Mesenchymal stem cell (in vitro differentiated cells and primary cell): ENCODE results near the gene SLC7A14.

Source experiments
- DNase-seq: peaks from one replicate; pipeline ENCODE4 v3.0.0-alpha.2; 2013
- H2AFZ ChIP-seq: one replicate; pipeline ENCODE4 v1.6.1; 2013; ENCODE audit warnings: low read depth, mild to moderate bottlenecking, control low read depth, inconsistent platforms, low read length, moderate library complexity
- H2AK5ac ChIP-seq: 2 replicates; pipeline ENCODE4 v1.6.1; 2013; ENCODE audit warnings: low read length, moderate library complexity, mild to moderate bottlenecking, inconsistent platforms; ENCODE audit not compliant: severe bottlenecking
- H2BK120ac ChIP-seq: one replicate; pipeline ENCODE4 v1.6.1; 2013; ENCODE audit warnings: low read depth, mild to moderate bottlenecking, inconsistent platforms, low read length, moderate library complexity
- H2BK12ac ChIP-seq, 2 experiments: one replicate each; pipeline ENCODE4 v1.6.1; 2013; ENCODE audit warnings: inconsistent platforms in 2 of 2, low read length in 2 of 2, mild to moderate bottlenecking in 2 of 2, moderate library complexity in 2 of 2, control low read depth in 1 of 2
- H2BK15ac ChIP-seq: one replicate; pipeline ENCODE4 v1.6.1; 2013; ENCODE audit warnings: mild to moderate bottlenecking, low read depth, inconsistent platforms; ENCODE audit not compliant: poor library complexity, severe bottlenecking
- H2BK5ac ChIP-seq: 2 replicates; pipeline ENCODE4 v1.6.1; 2013; ENCODE audit warnings: low read depth, mild to moderate bottlenecking, low read length, control low read depth, inconsistent platforms; ENCODE audit not compliant: poor library complexity, severe bottlenecking
- H3K14ac ChIP-seq, 2 experiments: one replicate each; pipeline ENCODE4 v1.6.1; 2013; ENCODE audit warnings: inconsistent platforms in 2 of 2, low read length in 2 of 2, control low read depth in 1 of 2, mild to moderate bottlenecking in 1 of 2, moderate library complexity in 1 of 2
- H3K18ac ChIP-seq, 2 experiments: one replicate each; pipeline ENCODE4 v1.6.1; 2013; ENCODE audit warnings: inconsistent platforms in 2 of 2, low read length in 2 of 2, control low read depth in 1 of 2, low read depth in 1 of 2, mild to moderate bottlenecking in 1 of 2
- H3K23ac ChIP-seq, 2 experiments: one replicate each; pipeline ENCODE4 v1.6.1; 2013; ENCODE audit warnings: inconsistent platforms in 2 of 2, low read length in 2 of 2, mild to moderate bottlenecking in 2 of 2, moderate library complexity in 2 of 2, control low read depth in 1 of 2
- H3K27ac ChIP-seq: 2 replicates; pipeline ENCODE4 v1.5.1; 2013; ENCODE audit warnings: mild to moderate bottlenecking, moderate library complexity, low read length, control low read depth, inconsistent platforms; ENCODE audit not compliant: poor library complexity, severe bottlenecking
- H3K27me3 ChIP-seq, 2 experiments: 2 replicates each; pipeline versions ENCODE4 v1.6.1 to v1.7.0; 2013; ENCODE audit warnings: low read length in 2 of 2, mild to moderate bottlenecking in 2 of 2, moderate library complexity in 2 of 2, control low read depth in 1 of 2, inconsistent platforms in 1 of 2; ENCODE audit not compliant: control insufficient read depth in 1 of 2, insufficient read depth in 1 of 2
- H3K36me3 ChIP-seq, 2 experiments: 2 replicates each; pipeline versions ENCODE4 v1.6.1 to v1.7.0; 2013; ENCODE audit warnings: low read length in 2 of 2, control low read depth in 1 of 2, inconsistent platforms in 1 of 2, low read depth in 1 of 2, mild to moderate bottlenecking in 1 of 2; ENCODE audit not compliant: insufficient read depth in 2 of 2, control insufficient read depth in 1 of 2
- H3K4ac ChIP-seq, 2 experiments: one replicate each; pipeline ENCODE4 v1.6.1; 2013; ENCODE audit warnings: inconsistent platforms in 2 of 2, low read length in 2 of 2, mild to moderate bottlenecking in 2 of 2, moderate library complexity in 2 of 2, control low read depth in 1 of 2, low read depth in 1 of 2
- H3K4me1 ChIP-seq: 2 replicates; pipeline ENCODE4 v1.6.1; 2013; ENCODE audit warnings: low read depth, low read length, control low read depth; ENCODE audit not compliant: control insufficient read depth, insufficient read depth
- H3K4me2 ChIP-seq: 2 replicates; pipeline ENCODE4 v1.6.1; 2013; ENCODE audit warnings: low read length, mild to moderate bottlenecking, inconsistent platforms; ENCODE audit not compliant: poor library complexity, severe bottlenecking
- H3K4me3 ChIP-seq, 2 experiments: 2 replicates each; pipeline versions ENCODE4 v1.5.1 to v1.7.0; 2013; ENCODE audit warnings: low read length in 2 of 2, mild to moderate bottlenecking in 2 of 2, control low read depth in 1 of 2, low read depth in 1 of 2; ENCODE audit not compliant: insufficient read depth in 1 of 2
- H3K79me1 ChIP-seq: replicated peaks from 2 replicates; pipeline ENCODE4 v1.6.1; 2013; ENCODE audit warnings: mild to moderate bottlenecking, control low read depth, low read length, inconsistent platforms; ENCODE audit not compliant: poor library complexity, severe bottlenecking
- H3K9ac ChIP-seq: 2 replicates; pipeline ENCODE4 v1.7.0; 2013; ENCODE audit warnings: mild to moderate bottlenecking, low read length, moderate library complexity
- H3K9me3 ChIP-seq: 2 replicates; pipeline ENCODE4 v1.7.0; 2013; ENCODE audit warnings: mild to moderate bottlenecking, low read length; ENCODE audit not compliant: control insufficient read depth
- H4K8ac ChIP-seq: one replicate; pipeline ENCODE4 v1.6.1; 2013; ENCODE audit warnings: inconsistent platforms, mild to moderate bottlenecking, low read length, moderate library complexity
- H4K91ac ChIP-seq: one replicate; pipeline ENCODE4 v1.6.1; 2013; ENCODE audit warnings: mild to moderate bottlenecking, low read length, inconsistent platforms
- WGBS: methylation state at CpG from one replicate; pipeline ENCODE4 v1.1.7; 2013; ENCODE audit warnings: mixed read lengths; 5-methylcytosine and 5-hydroxymethylcytosine counted together

Gene SLC7A14

DNA sequence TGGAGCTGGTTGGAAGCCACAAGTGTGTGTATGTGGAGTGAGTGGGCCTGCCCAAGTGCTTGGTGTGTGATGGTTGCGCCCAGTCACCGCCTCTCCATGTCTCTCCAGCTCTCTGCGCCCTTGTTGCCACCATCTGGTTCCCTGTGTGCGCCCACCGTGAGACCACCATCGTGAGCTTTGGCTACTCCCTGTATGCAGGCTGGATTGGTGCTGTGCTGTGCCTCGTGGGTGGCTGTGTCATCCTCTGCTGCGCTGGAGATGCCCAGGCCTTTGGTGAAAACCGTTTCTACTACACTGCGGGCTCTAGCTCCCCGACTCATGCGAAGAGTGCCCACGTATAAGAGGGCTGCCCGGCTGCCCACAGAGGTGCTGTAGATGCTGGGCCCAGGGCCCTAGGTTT, 153.5 kb downstream of the SLC7A14 start:
- no peak overlapping the region for H2BK120ac ChIP-seq
- no peak overlapping the region for H3K4me3 ChIP-seq
- no peak overlapping the region for H4K8ac ChIP-seq
- no peak overlapping the region for H2AK5ac ChIP-seq
- H3K27me3 ChIP-seq = no peaks in the 10 kb centered on the region
- H3K27ac ChIP-seq = no peak overlapping the region
- no peak overlapping the region for H2AFZ ChIP-seq
- H3K79me1 ChIP-seq = no peaks in the 10 kb centered on the region
- H3K23ac ChIP-seq = peak overlapping the region in 1 of 2 experiments; percentile 46
- no peaks in the 10 kb centered on the region for H3K9me3 ChIP-seq
- no peak overlapping the region for H2BK12ac ChIP-seq
- no peak overlapping the region for H4K91ac ChIP-seq
- H3K4ac ChIP-seq = no peak overlapping the region
- no peak for DNase-seq
- H3K36me3 ChIP-seq = peaks cover 5 to 99% of the 10 kb centered on the region in 2 experiments
- no peak overlapping the region for H3K18ac ChIP-seq
- WGBS = 97% methylated on average over 14 of the region's 14 CpGs
- H2BK15ac ChIP-seq = no peak overlapping the region
- no peak overlapping the region for H3K4me2 ChIP-seq
- H3K14ac ChIP-seq = no peak overlapping the region
- no peaks in the 10 kb centered on the region for H3K4me1 ChIP-seq
- no peak overlapping the region for H2BK5ac ChIP-seq
- H3K9ac ChIP-seq = no peak overlapping the region

DNA sequence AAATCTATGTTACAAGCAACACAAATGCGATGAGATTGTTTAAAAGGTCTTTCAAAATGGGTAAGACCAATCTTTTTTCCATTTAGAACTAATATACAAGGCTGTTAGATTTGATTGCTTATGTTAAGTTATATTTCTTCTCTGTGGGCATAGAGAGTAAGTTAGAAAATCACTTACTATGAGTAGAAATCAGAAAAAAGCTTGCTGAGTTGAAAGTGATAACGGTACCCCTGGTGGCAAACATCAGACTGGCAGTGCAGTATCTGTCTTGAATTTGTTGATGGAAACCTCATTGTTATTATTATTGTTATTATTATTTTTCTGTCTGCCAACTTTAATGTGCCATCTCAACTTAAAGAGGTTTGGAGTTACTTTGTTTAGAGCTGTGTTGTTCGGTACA, 154.8 kb downstream of the SLC7A14 start:
- H2AK5ac ChIP-seq = no peak overlapping the region
- no peak overlapping the region for H2BK12ac ChIP-seq
- WGBS = 29% methylated on average over 1 of the region's 3 CpGs
- H3K18ac ChIP-seq = no peak overlapping the region
- no peak overlapping the region for H3K4me2 ChIP-seq
- no peak overlapping the region for H2BK5ac ChIP-seq
- H3K14ac ChIP-seq = no peak overlapping the region
- no peaks in the 10 kb centered on the region for H3K27me3 ChIP-seq
- H3K36me3 ChIP-seq = peaks cover 5 to 99% of the 10 kb centered on the region in 2 experiments
- no peaks in the 10 kb centered on the region for H3K4me1 ChIP-seq
- no peak overlapping the region for H4K8ac ChIP-seq
- H2BK120ac ChIP-seq = no peak overlapping the region
- no peak overlapping the region for H3K27ac ChIP-seq
- H2AFZ ChIP-seq = no peak overlapping the region
- H3K23ac ChIP-seq = no peak overlapping the region
- H3K9me3 ChIP-seq = no peaks in the 10 kb centered on the region
- no peaks in the 10 kb centered on the region for H3K79me1 ChIP-seq
- H2BK15ac ChIP-seq = no peak overlapping the region
- H3K4me3 ChIP-seq = peak overlapping the region in 1 of 2 experiments; percentile 24
- DNase-seq = no peak
- H3K4ac ChIP-seq = no peak overlapping the region
- H4K91ac ChIP-seq = no peak overlapping the region
- H3K9ac ChIP-seq = no peak overlapping the region

- H3K4me1 ChIP-seq = no peaks in the 10 kb centered on the region
- no peak overlapping the region for H2AK5ac ChIP-seq
- no CpG with 5 or more reads among the region's 1 CpG for WGBS
- H3K36me3 ChIP-seq = peaks cover 5 to 99% of the 10 kb centered on the region in 2 experiments
- H3K27me3 ChIP-seq = no peaks in the 10 kb centered on the region
- no peak overlapping the region for H3K4ac ChIP-seq
- DNase-seq = peak; percentile 29
- no peak overlapping the region for H2BK5ac ChIP-seq
- no peaks in the 10 kb centered on the region for H3K9me3 ChIP-seq
- no peak overlapping the region for H3K27ac ChIP-seq
- no peak overlapping the region for H3K4me2 ChIP-seq
- H4K91ac ChIP-seq = no peak overlapping the region
- no peaks in the 10 kb centered on the region for H3K79me1 ChIP-seq
- no peak overlapping the region for H2BK15ac ChIP-seq
- H3K23ac ChIP-seq = no peak overlapping the region
- H3K18ac ChIP-seq = no peak overlapping the region
- H3K14ac ChIP-seq = no peak overlapping the region
- no peak overlapping the region for H2BK12ac ChIP-seq
- H3K9ac ChIP-seq = peak overlapping the region; percentile 42
- H4K8ac ChIP-seq = no peak overlapping the region
- no peak overlapping the region for H2BK120ac ChIP-seq
- no peak overlapping the region for H2AFZ ChIP-seq
- peak overlapping the region in 1 of 2 experiments; percentile 59 for H3K4me3 ChIP-seq
Observed at GRCh38 chr3:170429050-170429449, 156.8 kb downstream of the SLC7A14 start.

- no peak overlapping the region for H3K23ac ChIP-seq
- no peaks in the 10 kb centered on the region for H3K9me3 ChIP-seq
- H2BK12ac ChIP-seq = no peak overlapping the region
- H4K91ac ChIP-seq = no peak overlapping the region
- no peaks in the 10 kb centered on the region for H3K4me1 ChIP-seq
- H3K36me3 ChIP-seq = peaks cover 6 to 99% of the 10 kb centered on the region in 2 experiments
- no peak overlapping the region for H3K4ac ChIP-seq
- no peak overlapping the region for H2AK5ac ChIP-seq
- no peak for DNase-seq
- H2BK15ac ChIP-seq = no peak overlapping the region
- no peak overlapping the region for H4K8ac ChIP-seq
- no peak overlapping the region for H2BK120ac ChIP-seq
- H2BK5ac ChIP-seq = no peak overlapping the region
- H3K27me3 ChIP-seq = no peaks in the 10 kb centered on the region
- H3K9ac ChIP-seq = peak overlapping the region; percentile 42
- no peak overlapping the region for H3K14ac ChIP-seq
- H3K4me3 ChIP-seq = peak overlapping the region in 1 of 2 experiments; percentile 59
- WGBS = 89% methylated on average over 1 of the region's 2 CpGs
- H3K4me2 ChIP-seq = no peak overlapping the region
- no peak overlapping the region for H3K18ac ChIP-seq
- no peak overlapping the region for H3K27ac ChIP-seq
- no peak overlapping the region for H2AFZ ChIP-seq
- H3K79me1 ChIP-seq = no peaks in the 10 kb centered on the region
Observed at GRCh38 chr3:170428095-170428494, 157.8 kb downstream of the SLC7A14 start.
